ENCODE results near the gene VENTX.

The VENTX gene

DNA sequence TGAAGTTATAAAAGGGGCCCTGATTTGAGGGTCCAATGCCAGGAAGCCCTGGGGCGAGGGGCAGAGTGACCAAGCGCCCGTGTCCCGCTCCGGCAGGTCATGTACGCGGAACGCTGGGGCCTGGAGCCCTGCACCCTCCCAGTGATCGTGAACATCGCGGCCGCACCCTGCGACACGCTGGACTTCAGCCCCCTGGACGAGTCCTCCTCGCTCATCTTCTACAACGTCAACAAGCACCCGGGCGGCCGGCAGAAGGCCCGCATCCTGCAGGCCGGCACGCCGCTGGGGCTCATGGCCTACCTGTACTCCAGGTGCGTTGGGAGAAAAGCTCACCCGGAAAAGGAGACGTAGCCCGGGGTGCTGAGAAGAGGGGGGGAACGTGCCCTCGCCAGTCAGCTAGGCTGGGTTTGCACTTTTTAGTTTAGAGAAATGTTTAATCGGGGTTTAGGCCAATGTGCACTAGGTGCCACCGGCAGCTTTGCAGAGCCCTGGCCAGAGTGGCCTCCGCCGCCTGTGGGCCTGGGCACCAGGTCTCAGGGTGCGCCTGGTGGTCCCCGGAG is 30.5 kb upstream of the VENTX start:
- TF ChIP-seq, protein P1, sequence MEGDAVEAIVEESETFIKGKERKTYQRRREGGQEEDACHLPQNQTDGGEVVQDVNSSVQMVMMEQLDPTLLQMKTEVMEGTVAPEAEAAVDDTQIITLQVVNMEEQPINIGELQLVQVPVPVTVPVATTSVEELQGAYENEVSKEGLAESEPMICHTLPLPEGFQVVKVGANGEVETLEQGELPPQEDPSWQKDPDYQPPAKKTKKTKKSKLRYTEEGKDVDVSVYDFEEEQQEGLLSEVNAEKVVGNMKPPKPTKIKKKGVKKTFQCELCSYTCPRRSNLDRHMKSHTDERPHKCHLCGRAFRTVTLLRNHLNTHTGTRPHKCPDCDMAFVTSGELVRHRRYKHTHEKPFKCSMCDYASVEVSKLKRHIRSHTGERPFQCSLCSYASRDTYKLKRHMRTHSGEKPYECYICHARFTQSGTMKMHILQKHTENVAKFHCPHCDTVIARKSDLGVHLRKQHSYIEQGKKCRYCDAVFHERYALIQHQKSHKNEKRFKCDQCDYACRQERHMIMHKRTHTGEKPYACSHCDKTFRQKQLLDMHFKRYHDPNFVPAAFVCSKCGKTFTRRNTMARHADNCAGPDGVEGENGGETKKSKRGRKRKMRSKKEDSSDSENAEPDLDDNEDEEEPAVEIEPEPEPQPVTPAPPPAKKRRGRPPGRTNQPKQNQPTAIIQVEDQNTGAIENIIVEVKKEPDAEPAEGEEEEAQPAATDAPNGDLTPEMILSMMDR (conservative IDR thresholded peaks at IDR 0.05; ENCODE audit: low read depth, low read length): no peak
- H3K4me3 ChIP-seq (ENCODE audit: low read depth, low read length): no peak overlapping the region
- no peak for DNase-seq (ENCODE audit: low read depth)

DNA sequence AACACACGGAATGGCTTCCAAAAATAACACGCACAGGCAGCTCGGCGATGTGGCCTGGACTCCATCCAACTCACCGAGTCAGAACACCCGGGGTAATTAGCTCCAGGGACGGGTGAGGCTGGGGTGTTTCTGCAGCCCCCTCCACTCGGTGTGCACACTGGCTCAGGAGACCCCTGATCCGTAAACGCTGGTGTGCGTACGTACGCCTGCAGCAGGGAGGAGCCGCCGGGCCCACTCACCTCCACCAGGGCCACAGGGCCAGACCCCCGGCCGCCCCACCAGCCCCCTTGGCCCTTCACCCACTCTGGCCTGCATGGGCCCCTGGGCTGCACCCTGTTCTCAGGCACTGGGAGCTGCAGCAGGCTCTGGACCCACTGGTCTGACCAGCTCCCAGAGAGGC is 30.0 kb upstream of the VENTX start:
- no peak for DNase-seq (ENCODE audit: low read depth)
- TF ChIP-seq, protein P1 (conservative IDR thresholded peaks at IDR 0.05; ENCODE audit: low read depth, low read length): no peak
- H3K4me3 ChIP-seq (ENCODE audit: low read depth, low read length): no peak overlapping the region

GRCh38 chr10:133208466-133208865 is 29.2 kb upstream of the VENTX start:
- DNase-seq (ENCODE audit: low read depth): no peak
- TF ChIP-seq, protein P1 (conservative IDR thresholded peaks at IDR 0.05; ENCODE audit: low read depth, low read length): no peak
- H3K4me3 ChIP-seq (ENCODE audit: low read depth, low read length): no peak overlapping the region

- TF ChIP-seq, protein P1 (conservative IDR thresholded peaks at IDR 0.05; ENCODE audit: low read depth, low read length): no peak
- DNase-seq (ENCODE audit: low read depth): no peak
These were observed 28.5 kb upstream of the VENTX start for GRCh38 chr10:133209117-133209516.

DNA sequence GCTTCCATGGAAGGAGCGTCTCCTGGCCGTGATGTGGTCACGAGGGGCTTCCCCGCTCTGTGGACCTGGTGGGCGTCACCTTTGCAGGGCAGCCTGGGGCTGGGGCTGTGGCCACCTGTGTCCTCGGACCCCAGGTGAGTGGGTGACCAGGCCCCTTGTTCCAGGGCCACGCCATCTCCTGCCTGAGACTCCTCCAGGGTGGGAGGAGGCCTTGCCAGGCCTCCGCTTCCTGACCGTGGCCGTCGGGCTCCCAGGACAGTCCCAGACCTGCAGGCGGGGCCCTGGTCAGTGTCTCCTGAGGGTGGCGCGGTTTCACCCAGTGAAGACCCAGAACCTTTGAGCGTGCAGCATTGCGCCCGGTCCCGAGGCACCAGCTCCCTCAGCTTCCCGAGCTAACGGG is 28.0 kb upstream of the VENTX start:
- DNase-seq (ENCODE audit: low read depth): no peak
- H3K4me3 ChIP-seq (ENCODE audit: low read depth, low read length): no peak overlapping the region
- TF ChIP-seq, protein P1 (conservative IDR thresholded peaks at IDR 0.05; ENCODE audit: low read depth, low read length): no peak

More at GRCh38 chr10:133209117-133209516, 28.5 kb upstream of the VENTX start:
- H3K4me3 ChIP-seq (ENCODE audit: low read depth, low read length): no peak overlapping the region

DNA sequence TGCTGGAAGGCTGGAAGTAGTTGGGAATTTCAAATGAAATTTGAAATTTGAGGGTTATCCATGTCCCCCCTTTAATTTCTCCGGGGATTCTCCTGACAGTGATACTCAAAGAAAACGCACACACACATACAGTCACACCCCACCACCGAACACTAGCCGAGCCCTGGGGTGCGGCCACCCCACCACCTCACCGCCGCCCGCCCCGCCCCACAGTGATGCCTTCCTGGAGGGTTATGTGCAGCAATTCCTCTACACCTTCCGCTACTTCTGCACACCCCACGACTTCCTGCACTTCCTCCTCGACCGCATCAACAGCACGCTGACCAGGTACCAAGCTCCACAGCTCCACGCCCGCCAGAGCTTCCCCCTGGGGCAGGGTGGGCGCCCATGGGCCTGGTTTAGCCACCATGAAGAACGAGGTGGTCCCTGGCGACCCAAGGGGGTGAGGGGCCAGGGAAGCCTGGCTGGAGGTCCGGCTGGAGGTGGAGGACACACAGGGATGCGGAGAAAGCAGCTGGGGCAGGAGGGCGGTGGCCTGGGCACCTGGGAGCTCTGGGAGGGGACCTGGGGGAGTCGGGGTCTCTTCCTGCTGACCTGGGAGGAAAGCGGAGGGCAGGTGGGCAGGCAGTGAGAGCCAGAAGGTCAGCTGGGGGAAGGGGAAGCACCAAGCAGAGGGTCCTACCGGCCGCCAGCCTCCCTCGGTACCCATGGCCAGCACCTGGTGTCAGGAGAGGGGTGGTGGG is 27.1 kb upstream of the VENTX start:
- TF ChIP-seq, protein P1 (conservative IDR thresholded peaks at IDR 0.05; ENCODE audit: low read depth, low read length): no peak
- H3K4me3 ChIP-seq (ENCODE audit: low read depth, low read length): no peak overlapping the region
- DNase-seq (ENCODE audit: low read depth): no peak

Measured in choroid plexus epithelial cell (primary cell).